ENCODE data around the gene KPNB1.

GRCh38 chr17:47694581-47695428 lies 45.1 kb downstream of the KPNB1 start:
- TF ChIP-seq CTCF (IDR thresholded peaks at IDR 0.05) (no peak), POLR2A (IDR thresholded peaks at IDR 0.05) (peak; percentile 11), POLR2AphosphoS5 (IDR thresholded peaks at IDR 0.05) (peak; percentile 39)

Data from prostate gland (tissue), 2 donors.